GM19238 (cell line): ENCODE measurements around the gene LRRC42.
"Not testable (repeated sequence)": the region's sequence is repeated elsewhere in the genome, so short reads cannot be mapped to it uniquely, and the experiment has no call there.

Source experiments
- DNase-seq: peaks from one replicate; pipeline ENCODE4 v3.0.0; 2011; ENCODE audit warnings: low spot score; ENCODE audit not compliant: insufficient read length

LRRC42 gene

DNA sequence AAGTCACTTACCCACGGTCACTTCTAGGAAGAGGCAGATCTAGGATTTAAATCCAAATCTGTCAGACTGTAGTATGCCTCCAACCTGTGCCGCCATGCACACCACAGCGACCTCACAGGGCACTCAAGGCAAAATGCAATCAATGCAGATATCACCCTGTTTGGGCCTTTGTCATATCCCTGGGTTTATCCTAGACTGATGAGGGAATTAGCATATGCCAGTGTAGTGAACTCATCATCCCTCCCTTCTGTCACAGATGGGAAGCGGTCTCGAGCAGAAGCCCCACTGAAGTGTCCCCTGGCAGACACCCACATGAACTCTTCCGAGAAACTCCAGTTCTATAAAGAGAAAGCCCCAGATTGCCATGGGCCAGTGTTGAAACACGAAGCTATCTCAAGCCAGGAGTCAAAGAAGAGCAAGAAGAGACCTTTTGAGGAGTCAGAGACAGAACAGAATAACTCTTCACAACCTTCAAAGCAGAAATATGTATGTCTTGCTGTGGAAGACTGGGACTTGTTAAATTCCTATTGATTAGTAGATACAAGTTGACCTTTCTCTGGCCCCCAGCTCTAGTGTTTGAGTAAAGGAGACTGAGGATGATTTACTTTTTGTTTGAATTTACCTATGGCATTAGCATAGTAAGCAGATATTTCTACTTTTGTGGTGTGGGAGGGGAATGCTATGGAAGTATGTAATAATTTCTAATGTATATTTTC is 21.4 kb downstream of the LRRC42 start:
- DNase-seq, result no peak

GRCh38 chr1:53968125-53968513 is 22.0 kb downstream of the LRRC42 start:
- DNase-seq, result no peak

DNA sequence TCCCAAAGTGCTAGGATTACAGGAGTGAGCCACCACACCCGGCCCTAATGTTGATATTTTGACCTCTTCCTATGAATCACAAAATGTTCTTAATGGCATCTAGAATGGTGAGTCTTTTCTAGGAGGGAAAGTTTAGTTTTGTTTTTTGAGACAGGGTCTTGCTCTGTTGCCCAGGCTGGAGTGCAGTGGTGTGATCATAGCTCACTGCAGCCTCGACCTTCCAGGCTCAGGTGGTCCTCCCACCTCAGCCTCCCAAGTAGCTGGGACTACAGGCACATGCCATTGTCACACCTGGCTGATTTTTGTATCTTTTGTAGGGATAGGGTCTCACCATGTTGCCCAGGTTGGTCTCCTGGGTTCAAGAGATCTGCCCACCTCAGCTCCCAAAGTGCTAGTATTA is 23.2 kb downstream of the LRRC42 start:
- not testable (repeated sequence) for DNase-seq

- no peak for DNase-seq
These were observed 25.6 kb downstream of the LRRC42 start for GRCh38 chr1:53971718-53972117.

GRCh38 chr1:53975861-53976260 is 29.7 kb downstream of the LRRC42 start:
- no peak for DNase-seq

DNA sequence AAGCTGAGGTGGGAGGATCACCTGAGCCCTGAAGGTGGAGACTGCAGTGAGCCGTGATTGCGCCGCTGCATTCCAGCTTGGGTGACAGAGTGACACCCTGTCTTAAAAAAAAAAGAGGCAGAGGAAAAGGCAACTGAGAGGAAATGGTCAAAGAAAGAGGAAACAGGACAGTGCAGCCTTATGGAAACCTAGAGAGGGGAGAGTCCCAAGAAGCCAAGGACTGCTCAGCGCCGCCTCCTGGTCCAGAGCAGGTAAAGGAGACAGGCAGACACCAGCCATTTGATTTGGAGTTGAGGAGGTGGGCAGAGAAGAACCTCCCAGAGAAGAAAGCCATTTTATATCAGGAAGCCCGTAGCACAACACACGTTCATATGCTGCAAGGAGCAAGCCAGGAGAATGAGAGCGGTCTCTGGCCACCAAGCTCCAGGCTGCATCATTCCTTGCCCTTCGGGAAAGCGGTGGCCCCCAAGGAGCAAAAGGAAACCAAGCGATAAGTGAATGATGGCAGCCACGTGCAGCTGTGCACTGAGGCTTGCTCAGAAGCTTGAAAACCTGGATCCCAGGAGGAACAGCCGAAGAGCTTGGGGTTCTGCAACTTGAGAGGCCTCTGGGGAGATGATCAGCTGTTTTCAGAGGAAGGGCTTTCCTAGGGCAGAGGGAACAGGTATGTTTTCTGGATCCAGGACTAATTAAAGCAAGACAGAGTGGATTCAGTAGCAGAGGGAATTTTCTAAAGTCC is 33.7 kb downstream of the LRRC42 start:
- no peak for DNase-seq

DNA sequence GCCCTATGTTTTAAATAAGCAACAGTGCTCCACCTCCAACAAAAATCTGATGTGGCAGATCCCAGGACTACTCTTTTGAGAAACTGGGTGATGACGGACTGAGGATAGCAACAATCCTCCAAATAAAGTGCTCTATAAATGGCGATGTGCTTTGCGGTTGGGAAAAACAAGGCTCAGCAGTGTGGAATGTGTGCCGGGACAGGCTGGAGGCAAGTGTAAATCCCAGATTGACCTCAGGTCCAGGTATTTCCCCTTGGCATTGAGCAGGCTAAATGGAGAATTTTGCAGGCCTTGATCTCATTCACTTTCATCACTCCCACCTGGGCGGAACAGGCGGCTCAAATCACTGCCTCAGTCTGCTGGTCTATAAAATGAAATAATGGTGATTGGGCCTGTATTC is 35.1 kb downstream of the LRRC42 start:
- DNase-seq, result no peak

DNA sequence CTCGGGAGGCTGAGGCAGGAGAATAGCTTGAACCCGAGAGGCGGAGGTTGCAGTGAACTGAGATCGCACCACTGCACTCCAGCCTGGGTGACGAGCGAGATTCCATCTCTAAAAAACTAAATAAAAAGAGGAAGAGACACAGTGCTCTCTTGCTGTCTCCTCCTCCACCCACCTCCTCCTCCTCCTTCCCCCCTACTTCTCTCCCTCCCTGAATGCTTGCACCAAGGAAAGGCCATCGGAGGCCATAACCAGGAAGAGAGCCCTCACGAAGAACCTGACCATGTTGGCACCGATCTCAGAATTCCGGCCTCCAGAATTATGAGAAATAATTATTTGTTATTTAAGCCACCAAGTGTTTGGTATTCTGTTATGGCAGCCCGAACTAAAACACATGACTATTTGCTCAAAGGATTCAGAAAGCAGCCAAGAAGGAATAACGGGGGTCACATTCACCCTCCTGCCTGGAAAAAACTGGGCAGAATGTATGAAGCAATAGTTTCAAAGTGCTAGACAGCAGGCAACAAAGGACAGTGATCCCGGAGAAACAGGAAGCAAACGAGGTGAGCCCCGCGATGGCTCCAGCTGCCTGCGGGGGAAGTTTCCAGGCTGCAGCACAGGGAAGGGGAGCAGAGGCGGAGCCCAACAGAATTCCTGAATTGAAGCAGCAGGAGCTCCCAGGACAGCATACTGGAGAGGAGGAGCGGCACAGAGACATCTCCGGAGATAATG is 36.0 kb downstream of the LRRC42 start:
- DNase-seq, result no peak

- DNase-seq, result no peak
These were observed 36.6 kb downstream of the LRRC42 start for GRCh38 chr1:53982763-53983104.

DNA sequence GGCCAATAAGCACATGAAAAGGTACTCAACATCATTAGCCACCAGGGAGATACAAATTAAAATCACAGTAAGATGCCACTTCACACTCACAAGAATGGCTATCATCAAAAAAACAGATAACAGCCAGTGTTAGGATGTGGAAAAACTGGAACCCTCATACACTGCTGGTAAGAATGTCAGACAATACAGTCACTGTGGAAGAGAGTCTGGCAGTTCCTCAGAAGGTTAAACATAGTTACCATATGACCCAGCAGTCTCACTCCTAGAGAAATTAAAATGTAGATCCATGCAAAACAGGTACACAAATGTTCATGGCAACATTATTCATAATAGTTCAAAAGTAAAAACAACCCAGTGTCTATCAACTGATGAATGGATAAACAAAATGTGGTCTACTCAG is 38.6 kb downstream of the LRRC42 start:
- no peak for DNase-seq

GRCh38 chr1:53986458-53986857 is 40.3 kb downstream of the LRRC42 start:
- no peak for DNase-seq

DNA sequence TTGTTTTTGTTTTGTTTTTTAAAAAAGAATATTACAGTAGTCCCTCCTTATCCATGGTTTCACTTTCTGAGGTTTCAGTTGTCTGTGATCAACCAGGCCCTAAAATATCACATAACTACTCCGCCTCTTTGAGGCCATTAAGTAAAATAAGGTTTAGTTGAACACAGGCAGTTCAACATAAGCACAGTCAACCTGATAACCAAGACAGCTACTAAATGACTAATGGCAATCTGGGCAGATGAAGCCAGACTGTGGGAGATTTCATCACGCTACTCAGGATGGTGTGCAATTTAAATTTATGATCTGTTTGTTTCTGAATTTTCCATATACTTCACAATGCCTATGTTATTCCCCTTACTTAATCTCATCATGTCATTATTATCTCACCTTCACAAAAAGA is 41.7 kb downstream of the LRRC42 start:
- no peak for DNase-seq

- no peak for DNase-seq
These were observed 46.1 kb downstream of the LRRC42 start for GRCh38 chr1:53992085-53992874.

DNA sequence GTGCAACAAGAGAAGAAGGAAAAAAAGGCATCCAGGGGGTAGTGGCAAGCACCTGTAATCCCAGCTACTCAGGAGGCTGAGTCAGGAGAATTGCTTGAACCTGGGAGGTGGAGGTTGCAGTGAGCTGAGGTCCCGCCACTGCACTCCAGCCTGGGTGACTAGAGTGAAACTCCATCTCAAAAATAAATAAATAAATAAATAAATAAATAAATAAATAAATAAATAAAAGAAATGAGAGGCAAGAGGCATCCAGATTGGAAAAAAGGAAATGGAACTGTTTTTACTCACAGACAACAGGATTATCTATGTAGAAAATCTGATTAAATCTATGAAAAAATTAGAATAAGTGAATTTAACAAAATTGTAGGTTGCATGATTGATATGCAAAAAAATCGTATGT is 48.4 kb downstream of the LRRC42 start:
- DNase-seq, result not testable (repeated sequence)

DNA sequence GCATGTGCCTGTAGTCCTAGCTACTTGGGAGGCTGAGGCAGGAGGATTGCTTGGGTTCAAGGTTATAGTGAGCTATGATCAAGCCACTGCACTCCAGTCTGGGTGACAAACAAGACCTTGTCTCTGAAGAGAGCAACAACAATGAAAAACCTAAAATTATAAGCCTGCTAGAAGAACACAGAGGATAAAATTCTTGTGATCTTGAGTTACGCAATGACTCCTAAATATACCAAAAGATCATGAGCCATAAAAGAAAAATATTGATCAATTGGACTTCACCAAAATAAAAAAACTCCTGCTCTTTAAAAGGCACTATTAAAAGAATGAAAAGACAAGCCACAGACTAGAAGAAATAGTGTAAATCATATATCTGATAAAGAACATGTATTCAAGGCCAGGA is 49.5 kb downstream of the LRRC42 start:
- DNase-seq, result no peak

DNA sequence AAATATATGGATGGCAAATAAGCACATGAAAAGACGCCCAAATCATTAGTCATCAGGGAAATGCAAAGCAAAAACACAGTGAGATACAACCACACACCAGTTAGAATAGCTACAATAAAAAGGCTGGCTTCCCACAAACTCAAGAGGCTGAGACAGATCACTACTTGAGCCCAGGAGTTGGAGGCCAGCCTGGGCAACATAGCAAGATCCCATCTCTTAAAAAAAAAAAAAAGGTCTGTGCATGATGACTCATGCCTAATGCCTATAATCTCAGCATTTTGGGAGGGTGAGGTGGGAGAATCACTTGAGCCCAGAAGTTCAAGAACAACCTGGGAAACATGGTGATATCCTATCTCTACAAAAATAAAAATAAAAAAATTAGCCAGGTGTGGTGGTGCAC is 52.1 kb downstream of the LRRC42 start:
- no peak for DNase-seq

GRCh38 chr1:53999920-54000319 is 53.8 kb downstream of the LRRC42 start:
- DNase-seq, result no peak

DNA sequence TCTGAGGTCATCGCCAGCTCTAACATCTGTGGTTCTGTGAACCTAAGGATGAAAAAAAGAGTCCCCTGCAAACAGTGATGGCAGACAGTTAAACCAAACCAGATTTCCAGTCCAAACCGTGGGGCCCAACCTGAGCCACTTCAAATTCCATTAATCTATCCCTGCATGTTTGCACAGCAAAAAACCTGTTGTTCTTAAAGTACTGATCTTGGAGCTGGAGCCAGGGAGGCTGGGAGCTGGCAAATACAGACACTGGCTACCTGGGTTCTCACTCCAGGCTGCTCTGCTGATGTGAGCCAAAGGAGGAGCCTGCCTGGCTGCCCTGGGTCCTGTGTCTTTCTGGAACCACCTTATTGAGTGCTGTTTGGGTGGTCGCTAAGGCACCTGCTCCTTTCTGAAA is 55.4 kb downstream of the LRRC42 start:
- no peak for DNase-seq

DNA sequence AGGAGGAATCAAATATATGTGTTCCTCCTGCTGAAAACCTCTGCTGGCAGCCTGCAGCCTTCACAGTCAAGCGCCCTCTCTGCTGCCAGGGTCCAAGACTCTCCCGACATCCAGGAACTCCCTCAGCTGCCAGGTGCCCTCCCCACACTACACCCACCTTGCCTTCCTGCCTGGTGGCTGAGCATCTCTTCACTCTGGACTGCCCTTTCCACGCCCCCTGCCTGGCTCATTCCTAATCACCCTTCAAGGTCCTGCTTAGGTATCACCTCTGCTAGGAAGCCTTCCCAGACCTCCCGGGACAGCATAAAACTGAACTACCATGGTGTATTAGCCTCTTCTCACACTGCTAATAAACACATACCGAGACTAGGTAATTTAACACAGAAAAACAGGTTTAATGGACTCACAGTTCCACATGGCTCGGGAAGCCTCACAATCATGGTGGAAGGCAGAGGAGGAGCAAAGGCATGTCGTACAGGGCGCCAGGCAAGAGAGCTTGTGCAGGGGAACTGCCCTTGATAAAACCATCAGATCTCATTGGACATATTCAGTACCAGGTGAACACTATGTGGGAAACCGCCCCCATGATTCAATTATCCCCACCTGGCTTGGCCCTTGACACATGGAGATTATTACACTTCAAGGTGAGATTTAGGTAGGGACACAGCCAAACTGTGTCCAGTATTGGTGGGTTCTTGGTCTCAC is 56.5 kb downstream of the LRRC42 start:
- DNase-seq, result no peak

DNA sequence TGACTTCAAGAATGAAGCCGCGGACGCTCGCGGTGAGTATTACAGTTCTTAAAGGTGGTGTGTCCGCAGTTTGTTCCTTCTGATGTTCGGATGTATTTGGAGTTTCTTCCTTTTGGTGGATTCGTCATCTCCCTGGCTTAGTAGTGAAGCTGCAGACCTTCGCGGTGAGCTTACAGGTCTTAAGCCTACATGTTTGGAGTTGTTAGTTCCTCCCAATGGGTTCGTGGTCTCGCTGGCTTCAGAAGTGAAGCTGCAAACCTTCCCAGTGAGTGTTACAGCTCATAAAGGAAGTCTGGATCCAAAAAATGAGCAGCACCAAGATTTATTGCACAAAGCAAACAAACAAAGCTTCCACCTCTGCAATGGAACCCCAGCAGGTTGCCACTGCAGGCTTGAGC is 57.1 kb downstream of the LRRC42 start:
- DNase-seq, result no peak
